Dendritic cell treated with granulocyte-macrophage colony-stimulating factor and Interleukin-4, amounts not matched to agents 40 ng/mL and 50 ng/mL, for 4 days (primary cell): ENCODE results near the gene B3GNT9.

ENCODE experiments used
- H3K27ac Mint-ChIP-seq: one replicate; pipeline ENCODE4 v1.8.0; 2022; ENCODE audit warnings: mild to moderate bottlenecking, mixed read lengths
- H3K27me3 Mint-ChIP-seq: one replicate; pipeline ENCODE4 v1.8.0; 2022; ENCODE audit warnings: mild to moderate bottlenecking, mixed read lengths
- H3K36me3 Mint-ChIP-seq: one replicate; pipeline ENCODE4 v1.8.0; 2022; ENCODE audit warnings: low read depth, mixed read lengths
- H3K4me1 Mint-ChIP-seq: one replicate; pipeline ENCODE4 v1.8.0; 2022; ENCODE audit warnings: low read depth, mixed read lengths
- H3K4me3 Mint-ChIP-seq: one replicate; pipeline ENCODE4 v1.8.0; 2022; ENCODE audit warnings: mild to moderate bottlenecking, moderate library complexity, mixed read lengths
- H3K9me3 Mint-ChIP-seq: one replicate; pipeline ENCODE4 v1.8.0; 2022; ENCODE audit warnings: mixed read lengths
- intact Hi-C: fragments of 100-400 bp; cut with micrococcal nuclease; formaldehyde crosslinking; loops from one replicate; pipeline ENCODE4 v1.15.0; 2022

The B3GNT9 gene

GRCh38 chr16:67157892-67158635, 7.3 kb upstream of the B3GNT9 start:
- Mint-ChIP-seq H3K27me3 (peaks cover 54% of the 10 kb centered on the region), H3K27ac (peak overlapping the region; percentile 90), H3K9me3 (no peaks in the 10 kb centered on the region), H3K36me3 (peaks cover 54% of the 10 kb centered on the region), H3K4me3 (peak overlapping the region; percentile 36), H3K4me1 (peaks cover 72% of the 10 kb centered on the region)
- intact Hi-C loops: loop anchor here (5.0 to 10.0 kb wide), 2 partner anchors 53 to 141 kb away; partner anchors contain the start of gene PHAF1

GRCh38 chr16:67157106-67157748, 6.4 kb upstream of the B3GNT9 start:
- peaks cover 57% of the 10 kb centered on the region for H3K36me3 Mint-ChIP-seq
- peaks cover 69% of the 10 kb centered on the region for H3K4me1 Mint-ChIP-seq
- peaks cover 54% of the 10 kb centered on the region for H3K27me3 Mint-ChIP-seq
- no peaks in the 10 kb centered on the region for H3K9me3 Mint-ChIP-seq
- no peak overlapping the region for H3K4me3 Mint-ChIP-seq
- intact Hi-C loops: loop anchor here (5.0 to 10.0 kb wide), 2 partner anchors 52 to 140 kb away; partner anchors contain the start of gene PHAF1
- H3K27ac Mint-ChIP-seq: peak overlapping the region; percentile 1

GRCh38 chr16:67156143-67156844, 5.5 kb upstream of the B3GNT9 start:
- peaks cover 57% of the 10 kb centered on the region for H3K36me3 Mint-ChIP-seq
- H3K4me3 Mint-ChIP-seq: no peak overlapping the region
- intact Hi-C loops: loop anchor here (5.0 to 10.0 kb wide), 2 partner anchors 51 to 139 kb away; partner anchors contain the start of gene PHAF1
- H3K27me3 Mint-ChIP-seq: peaks cover 57% of the 10 kb centered on the region
- H3K9me3 Mint-ChIP-seq: no peaks in the 10 kb centered on the region
- H3K27ac Mint-ChIP-seq: no peak overlapping the region
- H3K4me1 Mint-ChIP-seq: peaks cover 64% of the 10 kb centered on the region

GRCh38 chr16:67155295-67156142, 4.7 kb upstream of the B3GNT9 start:
- Mint-ChIP-seq H3K27me3 (peaks cover 60% of the 10 kb centered on the region), H3K27ac (peak overlapping the region; percentile 55), H3K4me3 (peak overlapping the region; percentile 76), H3K4me1 (peaks cover 57% of the 10 kb centered on the region), H3K9me3 (no peaks in the 10 kb centered on the region), H3K36me3 (peaks cover 57% of the 10 kb centered on the region)
- intact Hi-C loops: loop anchor here (1.0 to 10.0 kb wide), 4 partner anchors 51 to 201 kb away; partner anchors contain the start of gene PHAF1

- Mint-ChIP-seq H3K27ac (peak overlapping the region; percentile 55), H3K27me3 (peaks cover 66% of the 10 kb centered on the region), H3K36me3 (peaks cover 52% of the 10 kb centered on the region), H3K9me3 (no peaks in the 10 kb centered on the region), H3K4me1 (peaks cover 52% of the 10 kb centered on the region), H3K4me3 (peak overlapping the region; percentile 76)
- intact Hi-C loops: loop anchor here (1.0 to 10.0 kb wide), 4 partner anchors 50 to 200 kb away; partner anchors contain the start of gene PHAF1
Observed at GRCh38 chr16:67154578-67155294, 3.9 kb upstream of the B3GNT9 start.

GRCh38 chr16:67151431-67152097, 766 bp upstream of the B3GNT9 start:
- H3K9me3 Mint-ChIP-seq: no peaks in the 10 kb centered on the region
- intact Hi-C loops: loop anchor here (10.0 kb wide), 1 partner anchor 47 kb away; the partner anchor contains the start of gene PHAF1
- H3K27me3 Mint-ChIP-seq: peaks cover 79% of the 10 kb centered on the region
- H3K36me3 Mint-ChIP-seq: peaks cover 63% of the 10 kb centered on the region
- no peak overlapping the region for H3K27ac Mint-ChIP-seq
- H3K4me1 Mint-ChIP-seq: peaks cover 25% of the 10 kb centered on the region
- H3K4me3 Mint-ChIP-seq: no peak overlapping the region

GRCh38 chr16:67150047-67150832, 558 bp downstream of the B3GNT9 start:
- Mint-ChIP-seq H3K4me1 (peaks cover 12% of the 10 kb centered on the region), H3K36me3 (peaks cover 65% of the 10 kb centered on the region), H3K9me3 (no peaks in the 10 kb centered on the region), H3K27me3 (peaks cover 67% of the 10 kb centered on the region), H3K4me3 (peak overlapping the region; percentile 65), H3K27ac (no peak overlapping the region)
- intact Hi-C loops: loop anchor here (10.0 kb wide), 1 partner anchor 45 kb away; the partner anchor contains the start of gene PHAF1

- Mint-ChIP-seq H3K36me3 (peaks cover 68% of the 10 kb centered on the region), H3K9me3 (no peaks in the 10 kb centered on the region), H3K4me1 (peaks cover 9% of the 10 kb centered on the region), H3K4me3 (no peak overlapping the region), H3K27me3 (peaks cover 60% of the 10 kb centered on the region), H3K27ac (no peak overlapping the region)
- intact Hi-C loops: loop anchor here (10.0 kb wide), 1 partner anchor 45 kb away; the partner anchor contains the start of gene PHAF1
Observed at GRCh38 chr16:67149276-67150046, 1.3 kb downstream of the B3GNT9 start.

- H3K27ac Mint-ChIP-seq: no peak overlapping the region
- no peaks in the 10 kb centered on the region for H3K9me3 Mint-ChIP-seq
- H3K4me3 Mint-ChIP-seq: no peak overlapping the region
- peaks cover 53% of the 10 kb centered on the region for H3K27me3 Mint-ChIP-seq
- peaks cover 68% of the 10 kb centered on the region for H3K36me3 Mint-ChIP-seq
- intact Hi-C loops: no loop called here
- peaks cover 9% of the 10 kb centered on the region for H3K4me1 Mint-ChIP-seq
Observed at GRCh38 chr16:67148656-67149275, 2.0 kb downstream of the B3GNT9 start.

- no peak overlapping the region for H3K27ac Mint-ChIP-seq
- peaks cover 49% of the 10 kb centered on the region for H3K27me3 Mint-ChIP-seq
- peaks cover 69% of the 10 kb centered on the region for H3K36me3 Mint-ChIP-seq
- H3K9me3 Mint-ChIP-seq: no peaks in the 10 kb centered on the region
- H3K4me3 Mint-ChIP-seq: no peak overlapping the region
- H3K4me1 Mint-ChIP-seq: peaks cover 7% of the 10 kb centered on the region
- intact Hi-C loops: no loop called here
Observed at GRCh38 chr16:67148221-67148620, 2.6 kb downstream of the B3GNT9 start.
